Measurements from ENCODE around the gene PRKAR1B. TPM values are rescaled to one million over a fixed set of nuclear protein-coding genes. Genes with fewer than 3 reads are reported as not detected.

PRKAR1B gene
- total and polyA plus RNA-seq, 2 donors (not counting 1 experiment from before 2014, with no cell fraction given): 4.5 to 8.6 TPM

DNA sequence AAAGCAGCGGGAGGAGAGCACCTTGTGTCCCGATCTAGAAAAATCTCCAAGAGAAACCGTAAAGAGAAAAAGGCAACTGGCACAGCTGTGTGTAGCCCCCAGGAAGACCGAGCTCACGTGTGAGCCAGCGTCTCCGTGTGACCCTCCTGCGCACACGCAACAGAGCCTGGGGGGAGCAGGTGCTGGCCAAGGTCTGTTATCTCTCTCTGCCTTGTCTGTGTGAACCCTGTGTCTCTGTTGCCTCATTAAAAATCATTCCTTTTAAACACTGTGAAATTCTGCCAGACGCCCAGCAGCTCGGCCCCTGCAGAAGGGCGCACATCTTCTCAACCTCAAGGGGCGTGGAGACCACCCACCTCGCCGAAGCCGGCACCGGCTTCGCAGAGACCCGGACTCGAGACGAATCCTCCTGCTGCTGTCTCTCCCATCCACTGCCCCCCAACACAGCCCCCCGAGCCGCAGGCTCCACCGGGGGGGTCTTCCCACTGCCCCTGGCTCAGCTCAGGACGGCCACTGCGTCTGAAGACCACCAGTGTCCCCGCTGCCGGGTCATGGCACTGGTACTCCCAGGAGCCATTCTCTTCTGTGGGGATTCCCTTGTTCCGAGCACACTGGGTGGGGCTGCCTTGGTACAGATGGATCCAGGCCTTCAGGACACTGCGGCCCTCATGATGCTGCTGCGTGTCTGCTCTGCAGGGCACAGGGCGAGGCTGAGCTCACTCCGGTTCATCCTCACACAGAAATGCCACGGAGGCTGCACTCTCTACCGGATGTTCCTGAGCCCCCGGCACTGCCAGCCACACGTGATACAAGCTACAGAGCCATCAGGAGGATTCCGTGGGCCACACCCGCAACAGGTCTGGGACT is 94.9 kb downstream of the PRKAR1B start:
- 97% methylated on average over 36 of the region's 39 CpGs for WGBS (ENCODE audit: insufficient coverage)
- peaks cover 3% of the 10 kb centered on the region for H3K79me2 ChIP-seq (ENCODE audit: control insufficient read depth, insufficient read depth, low read length)
- Mint-ChIP-seq H3K27ac (no peak overlapping the region), H3K4me3 (no peak overlapping the region), H3K9me3 (ENCODE audit: insufficient read depth) (no peaks in the 10 kb centered on the region), H3K4me1 (no peaks in the 10 kb centered on the region), H3K27me3 (no peaks in the 10 kb centered on the region)
- ChIA-PET POLR2A (no interaction called here), CTCF (no interaction called here)
- H3K4me2 ChIP-seq (replicated peaks; ENCODE audit: low read depth, low read length, poor library complexity, severe bottlenecking): no peak overlapping the region
- no peak overlapping the region for H3K27ac ChIP-seq (ENCODE audit: low read length in 2 of 2)
- no peaks in the 10 kb centered on the region for H3K27me3 ChIP-seq (replicated peaks in 1 of 4; ENCODE audit: control extremely low read depth in 1 of 4, control insufficient read depth in 3 of 4, insufficient read depth in 4 of 4, low read length in 3 of 4)
- no peak overlapping the region for H2AFZ ChIP-seq (ENCODE audit: insufficient read depth, low read depth, low read length, poor library complexity, severe bottlenecking)
- no peaks in the 10 kb centered on the region for H4K20me1 ChIP-seq (ENCODE audit: control insufficient read depth, insufficient read depth, low read length, poor library complexity, severe bottlenecking)
- no peaks in the 10 kb centered on the region for H3K4me1 ChIP-seq (ENCODE audit: control insufficient read depth in 2 of 2, insufficient read depth in 2 of 2, low read length in 2 of 2)
- no peak overlapping the region for H3K4me3 ChIP-seq (ENCODE audit: control extremely low read depth in 1 of 5, extremely low read depth in 1 of 5, insufficient read depth in 1 of 5, low read depth in 2 of 5, low read length in 4 of 5)
- H3K9me3 ChIP-seq (ENCODE audit: control extremely low read depth in 1 of 3, control insufficient read depth in 2 of 3, insufficient read depth in 1 of 3, low read length in 2 of 3): peaks cover 0 to 11% (median 0%) of the 10 kb centered on the region in 3 donors
- H3K36me3 ChIP-seq (replicated peaks in 1 of 2; ENCODE audit: control extremely low read depth in 1 of 2, control insufficient read depth in 1 of 2, extremely low read depth in 1 of 2, insufficient read depth in 2 of 2, low read length in 1 of 2): no peaks in the 10 kb centered on the region
- DNase-seq (no peak), ATAC-seq (ENCODE audit: low read depth) (no peak)
- intact Hi-C loops (cut with micrococcal nuclease): loop anchor here (10.0 kb wide), 1 partner anchor 307 kb away; no protein-coding TSS in a partner anchor
- H3K9ac ChIP-seq (ENCODE audit: low read length): no peak overlapping the region
- TF ChIP-seq EZH2 (IDR thresholded peaks at IDR 0.05; ENCODE audit: borderline replicate concordance, insufficient read depth, low read depth, low read length, poor library complexity, severe bottlenecking): no peak
- TF ChIP-seq, protein P1, sequence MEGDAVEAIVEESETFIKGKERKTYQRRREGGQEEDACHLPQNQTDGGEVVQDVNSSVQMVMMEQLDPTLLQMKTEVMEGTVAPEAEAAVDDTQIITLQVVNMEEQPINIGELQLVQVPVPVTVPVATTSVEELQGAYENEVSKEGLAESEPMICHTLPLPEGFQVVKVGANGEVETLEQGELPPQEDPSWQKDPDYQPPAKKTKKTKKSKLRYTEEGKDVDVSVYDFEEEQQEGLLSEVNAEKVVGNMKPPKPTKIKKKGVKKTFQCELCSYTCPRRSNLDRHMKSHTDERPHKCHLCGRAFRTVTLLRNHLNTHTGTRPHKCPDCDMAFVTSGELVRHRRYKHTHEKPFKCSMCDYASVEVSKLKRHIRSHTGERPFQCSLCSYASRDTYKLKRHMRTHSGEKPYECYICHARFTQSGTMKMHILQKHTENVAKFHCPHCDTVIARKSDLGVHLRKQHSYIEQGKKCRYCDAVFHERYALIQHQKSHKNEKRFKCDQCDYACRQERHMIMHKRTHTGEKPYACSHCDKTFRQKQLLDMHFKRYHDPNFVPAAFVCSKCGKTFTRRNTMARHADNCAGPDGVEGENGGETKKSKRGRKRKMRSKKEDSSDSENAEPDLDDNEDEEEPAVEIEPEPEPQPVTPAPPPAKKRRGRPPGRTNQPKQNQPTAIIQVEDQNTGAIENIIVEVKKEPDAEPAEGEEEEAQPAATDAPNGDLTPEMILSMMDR (IDR thresholded peaks at IDR 0.05): no peak

DNA sequence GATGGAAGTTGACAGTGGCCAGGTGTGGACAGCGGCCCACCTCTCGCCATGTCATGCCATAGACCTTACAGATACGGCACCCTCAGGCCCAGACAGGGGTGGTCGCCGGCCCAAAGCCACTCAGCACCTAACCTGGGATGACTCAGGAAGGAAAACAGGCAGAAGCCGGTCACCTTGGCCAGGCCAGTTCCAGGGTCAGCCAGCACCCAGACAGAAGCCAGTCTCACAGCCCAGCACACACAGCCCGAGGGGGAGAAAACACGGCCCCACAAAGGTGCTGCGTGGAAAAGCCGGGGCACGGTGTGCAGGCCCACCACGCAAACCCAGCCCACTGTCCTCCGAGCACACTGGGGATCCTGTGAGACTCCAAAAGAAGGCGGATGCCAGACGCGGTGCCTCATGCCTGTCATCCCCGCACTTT is 95.8 kb downstream of the PRKAR1B start:
- Mint-ChIP-seq H3K27me3 (no peaks in the 10 kb centered on the region), H3K9me3 (ENCODE audit: insufficient read depth) (no peaks in the 10 kb centered on the region), H3K4me3 (no peak overlapping the region), H3K27ac (no peak overlapping the region), H3K4me1 (no peaks in the 10 kb centered on the region)
- Histone ChIP-seq H3K27ac (ENCODE audit: low read length in 2 of 2) (no peak overlapping the region), H4K20me1 (ENCODE audit: control insufficient read depth, insufficient read depth, low read length, poor library complexity, severe bottlenecking) (no peaks in the 10 kb centered on the region), H3K4me1 (ENCODE audit: control insufficient read depth in 2 of 2, insufficient read depth in 2 of 2, low read length in 2 of 2) (no peaks in the 10 kb centered on the region), H3K27me3 (replicated peaks in 1 of 4; ENCODE audit: control extremely low read depth in 1 of 4, control insufficient read depth in 3 of 4, insufficient read depth in 4 of 4, low read length in 3 of 4) (no peaks in the 10 kb centered on the region), H2AFZ (ENCODE audit: insufficient read depth, low read depth, low read length, poor library complexity, severe bottlenecking) (no peak overlapping the region), H3K9me3 (ENCODE audit: control extremely low read depth in 1 of 3, control insufficient read depth in 2 of 3, insufficient read depth in 1 of 3, low read length in 2 of 3) (peaks cover 0 to 19% (median under 1%) of the 10 kb centered on the region in 3 donors), H3K36me3 (replicated peaks in 1 of 2; ENCODE audit: control extremely low read depth in 1 of 2, control insufficient read depth in 1 of 2, extremely low read depth in 1 of 2, insufficient read depth in 2 of 2, low read length in 1 of 2) (no peaks in the 10 kb centered on the region), H3K4me2 (replicated peaks; ENCODE audit: low read depth, low read length, poor library complexity, severe bottlenecking) (no peak overlapping the region), H3K79me2 (ENCODE audit: control insufficient read depth, insufficient read depth, low read length) (no peaks in the 10 kb centered on the region), H3K4me3 (ENCODE audit: control extremely low read depth in 1 of 5, extremely low read depth in 1 of 5, insufficient read depth in 1 of 5, low read depth in 2 of 5, low read length in 4 of 5) (no peak overlapping the region), H3K9ac (ENCODE audit: low read length) (no peak overlapping the region)
- 98% methylated on average over 17 of the region's 17 CpGs for WGBS (ENCODE audit: insufficient coverage)
- TF ChIP-seq EZH2 (IDR thresholded peaks at IDR 0.05; ENCODE audit: borderline replicate concordance, insufficient read depth, low read depth, low read length, poor library complexity, severe bottlenecking): no peak
- TF ChIP-seq, protein P1 (IDR thresholded peaks at IDR 0.05): no peak
- ChIA-PET CTCF (no interaction called here), POLR2A (no interaction called here)
- ATAC-seq (ENCODE audit: low read depth) (no peak), DNase-seq (no peak)
- intact Hi-C loops (cut with micrococcal nuclease): loop anchor here (10.0 kb wide), 1 partner anchor 306 kb away; no protein-coding TSS in a partner anchor

Data from B cell (primary cell).